HG03139 (cell line): ENCODE results near the gene CNTNAP2.
"Not testable (repeated sequence)": the region's sequence is repeated elsewhere in the genome, so short reads cannot be mapped to it uniquely, and the experiment has no call there.

Experiments used
- ATAC-seq: cut with Tn5 transposase; IDR thresholded peaks from one replicate; pipeline ENCODE4 v1.9.1; 2021; ENCODE audit not compliant: unreplicated experiment

The CNTNAP2 gene

GRCh38 chr7:147700702-147701101, 1584.1 kb downstream of the CNTNAP2 start:
- no peak for ATAC-seq

DNA sequence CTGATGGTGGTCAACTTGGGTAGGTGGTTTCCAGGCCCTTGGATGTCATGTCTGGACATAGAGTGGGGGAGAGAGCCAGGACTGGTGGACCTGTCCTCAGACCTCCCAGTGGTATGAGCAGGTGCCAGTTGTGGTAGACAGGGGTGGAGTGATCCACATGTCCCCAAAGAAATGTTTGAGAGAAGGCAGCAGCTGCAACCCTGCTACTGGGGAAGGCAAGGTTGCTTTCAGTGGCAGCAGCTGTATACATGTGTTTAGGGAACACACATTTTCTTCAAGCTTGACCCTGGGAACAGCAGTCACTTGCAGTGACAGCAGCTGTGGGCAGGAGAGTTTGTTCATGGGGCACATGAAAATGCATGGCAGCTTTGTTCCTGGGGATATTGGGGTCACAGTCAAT, 1591.3 kb downstream of the CNTNAP2 start:
- no peak for ATAC-seq

GRCh38 chr7:147708871-147709270, 1592.3 kb downstream of the CNTNAP2 start:
- no peak for ATAC-seq

DNA sequence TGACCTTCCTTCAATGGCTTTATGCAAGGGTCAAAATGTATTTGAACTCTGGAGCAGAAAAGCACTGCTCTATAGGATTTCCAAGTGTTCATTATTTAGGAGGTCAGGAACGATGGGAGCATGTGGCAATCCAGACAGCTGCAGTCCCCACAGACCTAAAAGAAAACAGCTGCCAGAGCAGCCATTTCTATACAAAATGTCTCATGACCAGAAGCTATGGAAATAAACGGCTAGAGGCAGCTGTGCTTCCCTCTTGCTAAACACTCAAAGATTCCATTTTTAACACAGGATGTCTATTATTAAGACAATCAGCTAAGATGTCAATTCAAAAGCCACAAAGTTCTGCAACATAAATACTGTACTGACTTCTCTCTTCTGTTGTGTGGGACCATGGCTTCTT, 1594.8 kb downstream of the CNTNAP2 start:
- no peak for ATAC-seq

DNA sequence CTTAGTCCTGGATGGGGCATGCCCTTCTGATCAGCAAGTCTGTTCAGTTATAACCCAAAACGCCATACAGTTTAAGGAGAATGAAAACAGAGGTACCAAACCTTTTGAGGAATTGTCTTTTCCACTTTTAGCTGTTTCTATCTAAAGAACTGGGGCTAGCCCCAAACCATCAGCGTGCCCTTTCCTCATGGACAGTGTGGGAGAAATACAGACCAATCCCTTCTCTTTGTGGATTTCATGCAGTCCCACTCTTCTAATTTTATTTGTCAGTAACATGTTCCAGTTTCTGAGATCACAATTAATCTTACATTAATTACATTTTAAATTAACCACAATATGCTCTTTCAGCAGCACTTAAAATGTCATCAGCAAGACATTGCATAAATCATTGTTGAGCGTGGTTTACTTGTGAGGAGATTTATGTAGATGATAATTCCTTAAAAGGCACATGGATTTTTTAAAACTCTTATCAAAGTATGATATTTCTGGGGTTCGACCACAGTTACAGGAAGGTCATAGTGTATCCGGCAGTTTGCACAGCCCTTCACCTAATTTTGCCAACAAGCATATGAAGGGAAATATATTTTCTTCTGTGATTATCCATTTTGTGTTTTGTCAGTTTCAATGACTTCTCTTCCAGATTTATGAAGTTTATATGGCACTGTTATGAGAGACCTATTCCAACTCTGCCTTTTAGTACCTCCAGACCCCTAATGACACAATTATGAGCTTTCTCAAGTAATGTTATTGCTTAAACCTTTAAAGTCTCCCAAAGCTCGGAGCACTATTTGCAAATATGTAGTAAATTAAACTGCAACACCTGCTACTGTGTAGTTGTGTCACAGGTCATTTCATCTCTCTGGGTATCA, 1605.6 kb downstream of the CNTNAP2 start:
- no peak for ATAC-seq

- ATAC-seq = no peak
These were observed 1606.9 kb downstream of the CNTNAP2 start for GRCh38 chr7:147723536-147723935.

DNA sequence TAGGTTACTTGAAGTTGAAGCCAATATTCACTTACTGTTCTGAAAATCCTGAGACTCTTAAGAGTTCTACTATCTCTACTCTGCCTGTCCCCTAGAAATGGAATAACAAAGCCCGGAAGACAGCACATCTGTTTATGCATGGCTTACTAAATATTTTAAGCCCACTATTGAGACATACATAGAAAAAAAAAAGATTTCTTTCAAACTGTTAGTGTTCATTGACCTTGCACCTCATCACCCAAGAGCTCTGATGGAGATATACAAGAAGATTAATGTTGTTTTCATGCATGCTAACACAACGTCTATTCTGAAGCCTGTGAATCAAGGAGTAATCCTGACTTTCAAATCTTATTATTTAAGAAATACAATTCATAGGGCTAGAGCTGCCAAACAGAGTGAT, 1614.7 kb downstream of the CNTNAP2 start:
- ATAC-seq = no peak

GRCh38 chr7:147737559-147738214, 1621.1 kb downstream of the CNTNAP2 start:
- ATAC-seq = not testable (repeated sequence)

DNA sequence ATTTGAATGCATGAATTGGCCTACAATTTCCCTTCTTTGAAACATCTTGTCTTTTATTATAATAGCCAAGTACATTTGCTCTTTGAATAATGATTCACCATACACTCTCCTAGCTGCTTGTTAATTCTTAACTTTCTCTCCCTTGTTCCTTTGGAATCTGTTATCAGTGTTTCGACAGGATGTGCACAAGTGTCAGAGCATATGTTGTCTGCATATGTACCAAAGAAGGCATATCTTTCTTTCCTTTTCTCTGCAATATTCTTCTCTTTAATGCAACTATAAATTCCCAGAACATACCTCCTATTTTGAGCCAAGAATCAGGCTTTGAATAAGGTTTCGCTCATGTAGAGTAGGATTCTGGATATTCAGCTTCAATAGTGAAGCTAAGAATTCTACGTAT, 1625.7 kb downstream of the CNTNAP2 start:
- ATAC-seq = no peak

GRCh38 chr7:147756300-147756699, 1639.7 kb downstream of the CNTNAP2 start:
- ATAC-seq = no peak

- ATAC-seq = no peak
These were observed 1642.8 kb downstream of the CNTNAP2 start for GRCh38 chr7:147759327-147759943.

- ATAC-seq = no peak
These were observed 1648.7 kb downstream of the CNTNAP2 start for GRCh38 chr7:147765301-147765700.

GRCh38 chr7:147771344-147771743, 1654.7 kb downstream of the CNTNAP2 start:
- ATAC-seq = no peak

DNA sequence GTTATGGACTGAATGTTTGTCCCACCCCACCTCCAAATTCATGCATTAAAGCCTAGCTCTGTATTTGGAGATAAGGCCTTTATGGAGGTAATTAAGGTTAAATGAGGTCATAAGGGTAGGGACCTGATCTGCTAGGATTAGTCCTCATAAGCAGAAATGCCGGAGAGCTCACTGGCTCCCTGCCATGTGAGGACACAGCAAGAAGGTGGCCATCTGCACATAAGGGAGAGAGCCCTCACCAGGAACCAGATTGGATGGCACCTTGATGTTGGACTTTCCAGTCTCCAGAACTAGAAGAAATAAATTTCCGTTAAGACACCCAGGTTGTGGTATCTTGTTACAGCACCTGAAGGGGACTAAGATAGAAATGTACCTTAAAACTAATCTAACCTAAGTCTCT, 1657.9 kb downstream of the CNTNAP2 start:
- ATAC-seq = no peak

DNA sequence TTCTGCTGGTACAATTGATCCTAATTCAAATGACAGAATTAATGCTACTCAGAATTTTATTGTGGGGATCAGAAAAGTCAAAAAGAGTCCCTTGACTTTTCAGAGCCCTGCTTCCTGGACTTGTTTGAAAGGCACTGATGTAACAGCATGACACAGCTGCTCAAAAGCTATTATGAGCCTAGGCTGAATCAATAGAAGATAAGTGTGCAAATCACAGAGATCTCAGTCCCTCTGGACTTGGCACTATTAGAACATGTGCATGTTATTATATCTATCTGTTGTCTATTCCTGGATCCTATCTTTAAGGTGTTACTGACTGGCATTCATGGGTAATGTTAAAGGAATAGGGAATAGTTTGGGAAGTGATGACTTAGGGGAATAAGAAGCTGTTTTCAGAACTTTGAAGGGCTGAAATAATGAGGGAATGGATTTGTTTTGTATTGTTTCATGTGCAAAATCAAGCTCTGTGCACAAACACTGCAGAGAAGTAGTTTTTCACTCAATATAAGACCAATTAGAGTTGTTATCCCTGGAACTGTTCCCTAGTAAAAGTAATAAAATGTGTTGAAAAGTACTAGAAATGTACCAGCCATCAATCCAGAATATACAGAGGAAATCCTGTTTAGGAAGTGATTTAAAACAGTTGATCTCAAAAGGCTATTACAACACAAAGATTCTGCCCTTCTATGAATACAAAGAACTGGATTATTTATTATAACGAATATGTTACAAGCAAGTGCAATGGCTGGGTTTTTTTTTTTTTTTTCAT, 1659.1 kb downstream of the CNTNAP2 start:
- no peak for ATAC-seq

GRCh38 chr7:147777309-147777708, 1660.7 kb downstream of the CNTNAP2 start:
- ATAC-seq = no peak

GRCh38 chr7:147779949-147780348, 1663.3 kb downstream of the CNTNAP2 start:
- ATAC-seq = no peak

GRCh38 chr7:147796581-147796980, 1680.0 kb downstream of the CNTNAP2 start:
- ATAC-seq = no peak

GRCh38 chr7:147798001-147798400, 1681.4 kb downstream of the CNTNAP2 start:
- ATAC-seq = no peak

- not testable (repeated sequence) for ATAC-seq
These were observed 1685.2 kb downstream of the CNTNAP2 start for GRCh38 chr7:147801762-147802161.

- no peak for ATAC-seq
These were observed 1686.5 kb downstream of the CNTNAP2 start for GRCh38 chr7:147803151-147803550.
